Heart left ventricle (tissue), 13 donors: ENCODE data around the gene BCL2L1.

Source experiments
- POLR2A ChIP-seq, 2 donors: fragments of 450-650 bp; IDR thresholded peaks; one replicate each; pipeline ENCODE4 v1.6.1; 2017; ENCODE audit warnings: antibody characterized with exemption in 2 of 2, mild to moderate bottlenecking in 2 of 2, moderate library complexity in 2 of 2
- TF ChIP-seq, protein P1 (sequence below), 12 donors: fragments of 200-600 bp; sonication (generic) in 4 of 12; IDR thresholded peaks; one replicate each; pipeline versions ENCODE4 v1.5.0 to v1.8.0; 2018 to 2022; ENCODE audit warnings: antibody characterized with exemption in 12 of 12, mild to moderate bottlenecking in 5 of 12
- donor health status: ischemic (EF 13 %, LVEDD 7.1; RV severe dilation, severe dysfunction).
- donor health status: DM: no; HTN: yes; CAD: no.
- donor health status: DM: no; HTN: no; CAD: no.
- donor health status: ischemic (EF 25% LVEDD 6.9; RV normal size, moderate dysfunction).
- donor health status: ischemic (EF 25% LVEDD 5.7; RV mildly dilated, moderate dysfunction).
- donor health status: ischemic (EF 35%, LVEDD 5.7; RV mildly dilated, moderate dysfunction).
- donor health status: nonischemic (EF 11% LVEDD 7.7; RV severe dilation, severe dysfunction).
- donor health status: DM: yes; HTN: yes; CAD: no.
- donor health status: PGD.
- donor health status: ischemic (EF 29% LVEDD 5.4; RV normal size, mild dysfunction).
- donor health status: nonischemic (EF 23%, LVEDD 6.1; RV moderate dilation, normal function).

DNA sequence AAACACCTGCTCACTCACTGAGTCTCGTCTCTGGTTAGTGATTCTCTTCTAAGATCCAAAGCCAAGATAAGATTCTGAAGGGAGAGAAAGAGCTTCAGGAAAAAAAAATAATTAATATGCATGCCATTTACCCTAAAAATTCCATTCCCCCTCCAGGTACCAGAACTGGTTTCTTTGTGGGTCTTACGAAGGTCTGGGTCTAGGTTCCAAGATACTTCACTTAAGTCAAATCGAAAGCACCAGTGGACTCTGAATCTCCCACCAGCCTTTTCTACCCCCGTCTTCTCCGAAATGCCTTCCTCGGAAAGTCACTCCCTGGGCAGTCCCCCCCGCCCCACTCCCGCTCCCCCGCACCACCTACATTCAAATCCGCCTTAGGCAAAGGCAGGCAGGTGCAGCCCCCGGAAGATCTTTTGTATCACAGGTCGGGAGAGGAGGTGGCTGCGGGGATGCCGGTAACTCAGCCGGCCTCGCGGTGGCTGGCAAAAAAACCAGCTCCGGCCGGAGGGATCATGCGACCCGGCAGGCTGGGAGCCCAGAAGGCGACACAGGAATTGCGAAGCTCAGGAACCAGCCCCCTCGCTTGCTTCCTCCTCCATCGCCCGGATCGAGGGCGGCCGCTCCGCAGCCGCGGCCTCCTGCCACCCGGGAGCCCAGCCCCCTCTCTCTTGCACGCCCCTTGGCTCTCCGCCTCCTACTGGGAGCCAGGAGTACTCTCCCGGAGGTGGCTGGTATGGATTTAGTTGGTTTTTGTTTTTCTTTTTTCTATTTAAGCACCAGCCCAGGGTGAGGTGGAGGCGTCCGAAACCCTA lies at the start of gene BCL2L1:
- TF ChIP-seq, protein P1, sequence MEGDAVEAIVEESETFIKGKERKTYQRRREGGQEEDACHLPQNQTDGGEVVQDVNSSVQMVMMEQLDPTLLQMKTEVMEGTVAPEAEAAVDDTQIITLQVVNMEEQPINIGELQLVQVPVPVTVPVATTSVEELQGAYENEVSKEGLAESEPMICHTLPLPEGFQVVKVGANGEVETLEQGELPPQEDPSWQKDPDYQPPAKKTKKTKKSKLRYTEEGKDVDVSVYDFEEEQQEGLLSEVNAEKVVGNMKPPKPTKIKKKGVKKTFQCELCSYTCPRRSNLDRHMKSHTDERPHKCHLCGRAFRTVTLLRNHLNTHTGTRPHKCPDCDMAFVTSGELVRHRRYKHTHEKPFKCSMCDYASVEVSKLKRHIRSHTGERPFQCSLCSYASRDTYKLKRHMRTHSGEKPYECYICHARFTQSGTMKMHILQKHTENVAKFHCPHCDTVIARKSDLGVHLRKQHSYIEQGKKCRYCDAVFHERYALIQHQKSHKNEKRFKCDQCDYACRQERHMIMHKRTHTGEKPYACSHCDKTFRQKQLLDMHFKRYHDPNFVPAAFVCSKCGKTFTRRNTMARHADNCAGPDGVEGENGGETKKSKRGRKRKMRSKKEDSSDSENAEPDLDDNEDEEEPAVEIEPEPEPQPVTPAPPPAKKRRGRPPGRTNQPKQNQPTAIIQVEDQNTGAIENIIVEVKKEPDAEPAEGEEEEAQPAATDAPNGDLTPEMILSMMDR (IDR thresholded peaks at IDR 0.05): peak; percentile 53 to 82 (median 67)
- peak in 1 of 2 donors; percentile 72 for TF ChIP-seq POLR2A (IDR thresholded peaks at IDR 0.05)
